GM12878 (cell line): ENCODE data around the gene TTLL8.

Experiments used
- BRCA1 ChIP-seq: IDR thresholded peaks from 2 replicates; pipeline ENCODE4 v1.6.1; 2011; ENCODE audit warnings: low read depth, low read length, improper control_type of control experiment
- EGR1 ChIP-seq, 2 experiments: IDR thresholded peaks; 1 replicate in 1 of 2; 2 replicates in 1 of 2; pipeline ENCODE4 v1.6.1; 2011 to 2012; ENCODE audit warnings: low read depth in 2 of 2, low read length in 2 of 2, borderline replicate concordance in 1 of 2, mild to moderate bottlenecking in 1 of 2, moderate library complexity in 1 of 2
- JUNB ChIP-seq: IDR thresholded peaks from 2 replicates; pipeline ENCODE4 v1.6.1; 2016; ENCODE audit warnings: antibody characterized with exemption, mild to moderate bottlenecking
- MEF2B ChIP-seq: fragments of 450-650 bp; IDR thresholded peaks from 2 replicates; pipeline ENCODE4 v1.6.1; 2018; ENCODE audit warnings: mild to moderate bottlenecking, moderate library complexity; ENCODE audit not compliant: partially characterized antibody, poor library complexity, severe bottlenecking
- POLR2AphosphoS5 ChIP-seq: IDR thresholded peaks from 2 replicates; pipeline ENCODE4 v1.6.1; 2011; ENCODE audit warnings: mild to moderate bottlenecking, low read length, inconsistent platforms
- RAD21 ChIP-seq: IDR thresholded peaks from 2 replicates; pipeline ENCODE4 v1.6.1; 2011; ENCODE audit warnings: mild to moderate bottlenecking, low read depth, low read length, moderate library complexity; ENCODE audit not compliant: insufficient read depth
- RBBP5 ChIP-seq: fragments of 200-600 bp; sonication (generic); conservative IDR thresholded peaks from 2 replicates; pipeline ENCODE4 v1.6.1; 2016
- RFX5 ChIP-seq: IDR thresholded peaks from 2 replicates; pipeline ENCODE4 v1.6.1; 2011; ENCODE audit warnings: low read depth, low read length, improper control_type of control experiment
- SIX5 ChIP-seq: IDR thresholded peaks from 2 replicates; pipeline ENCODE4 v1.6.1; 2011; ENCODE audit warnings: mild to moderate bottlenecking, low read depth, low read length, moderate library complexity; ENCODE audit not compliant: severe bottlenecking
- SMC3 ChIP-seq: IDR thresholded peaks from 2 replicates; pipeline ENCODE4 v1.6.1; 2011; ENCODE audit warnings: low read length, improper control_type of control experiment, borderline replicate concordance
- YY1 ChIP-seq: IDR thresholded peaks from 2 replicates; pipeline ENCODE4 v1.6.1; 2011; ENCODE audit warnings: low read depth, mild to moderate bottlenecking, low read length
- TF ChIP-seq, protein P1 (sequence below), 3 experiments: IDR thresholded peaks in 2 of 3; conservative IDR thresholded peaks in 1 of 3; 2 replicates each; pipeline ENCODE4 v1.5.1; 2011; ENCODE audit warnings: low read depth in 3 of 3, low read length in 3 of 3, mild to moderate bottlenecking in 3 of 3, control low read depth in 2 of 3, moderate library complexity in 2 of 3, inconsistent platforms in 1 of 3, mixed read lengths in 1 of 3; ENCODE audit not compliant: control insufficient read depth in 2 of 3, insufficient read depth in 1 of 3; ENCODE audit errors: extremely low read depth in 1 of 3

DNA sequence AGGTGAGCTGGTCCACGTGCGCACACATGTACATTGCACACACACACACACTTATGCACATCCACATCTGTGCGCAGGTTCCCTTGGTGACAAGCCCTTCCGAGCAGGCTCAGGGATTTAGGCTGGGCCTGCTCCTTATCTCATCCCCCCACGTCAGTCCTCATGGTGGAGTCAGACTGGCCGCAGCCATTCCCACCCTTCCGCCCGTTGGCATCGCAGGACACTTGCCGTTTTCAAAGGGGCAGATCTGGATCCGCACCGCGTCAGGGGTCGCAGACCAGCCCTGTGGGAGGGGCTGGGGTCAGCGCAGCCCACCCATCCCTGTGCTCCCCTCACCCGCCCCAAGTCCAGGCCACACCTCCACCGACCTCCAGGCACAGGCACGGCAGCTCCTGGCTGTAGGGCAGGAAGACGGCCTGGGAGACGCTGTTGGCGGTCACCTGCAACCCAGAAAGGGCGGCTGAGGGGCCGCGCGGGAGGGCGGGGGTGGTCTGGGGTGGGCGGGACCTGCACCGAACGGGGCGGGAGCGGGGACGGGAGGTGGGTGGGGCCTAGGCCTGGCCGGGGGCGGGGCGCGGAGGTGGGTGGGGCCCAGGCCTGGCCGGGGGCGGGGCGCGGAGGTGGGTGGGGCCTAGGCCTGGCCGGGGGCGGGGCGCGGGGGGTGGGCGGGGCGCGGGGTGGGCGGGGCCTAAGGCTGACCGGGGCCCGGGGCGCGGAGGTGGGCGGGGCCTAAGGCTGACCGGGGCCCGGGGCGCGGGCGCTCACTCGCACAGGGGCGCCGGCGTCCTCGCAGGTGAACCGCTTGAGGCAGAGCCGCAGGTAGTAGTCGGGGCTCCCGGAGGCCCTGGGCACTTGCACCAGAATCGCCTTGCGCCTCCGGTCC is 58.8 kb downstream of the TTLL8 start:
- TF ChIP-seq RAD21 (no peak), EGR1 (IDR thresholded peaks at IDR 0.05; ENCODE audit: borderline replicate concordance in 1 of 2, low read depth in 2 of 2, low read length in 2 of 2) (no peak), RFX5 (no peak), POLR2AphosphoS5 (no peak), YY1 (no peak), SMC3 (no peak), SIX5 (no peak), JUNB (no peak), BRCA1 (no peak), MEF2B (no peak), RBBP5 (no peak)
- TF ChIP-seq, protein P1, sequence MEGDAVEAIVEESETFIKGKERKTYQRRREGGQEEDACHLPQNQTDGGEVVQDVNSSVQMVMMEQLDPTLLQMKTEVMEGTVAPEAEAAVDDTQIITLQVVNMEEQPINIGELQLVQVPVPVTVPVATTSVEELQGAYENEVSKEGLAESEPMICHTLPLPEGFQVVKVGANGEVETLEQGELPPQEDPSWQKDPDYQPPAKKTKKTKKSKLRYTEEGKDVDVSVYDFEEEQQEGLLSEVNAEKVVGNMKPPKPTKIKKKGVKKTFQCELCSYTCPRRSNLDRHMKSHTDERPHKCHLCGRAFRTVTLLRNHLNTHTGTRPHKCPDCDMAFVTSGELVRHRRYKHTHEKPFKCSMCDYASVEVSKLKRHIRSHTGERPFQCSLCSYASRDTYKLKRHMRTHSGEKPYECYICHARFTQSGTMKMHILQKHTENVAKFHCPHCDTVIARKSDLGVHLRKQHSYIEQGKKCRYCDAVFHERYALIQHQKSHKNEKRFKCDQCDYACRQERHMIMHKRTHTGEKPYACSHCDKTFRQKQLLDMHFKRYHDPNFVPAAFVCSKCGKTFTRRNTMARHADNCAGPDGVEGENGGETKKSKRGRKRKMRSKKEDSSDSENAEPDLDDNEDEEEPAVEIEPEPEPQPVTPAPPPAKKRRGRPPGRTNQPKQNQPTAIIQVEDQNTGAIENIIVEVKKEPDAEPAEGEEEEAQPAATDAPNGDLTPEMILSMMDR (IDR thresholded peaks at IDR 0.05 in 2 of 3, conservative IDR thresholded peaks at IDR 0.05 in 1 of 3; ENCODE audit: control insufficient read depth in 2 of 3, extremely low read depth in 1 of 3, insufficient read depth in 1 of 3, low read depth in 3 of 3, low read length in 3 of 3) = no peak
